HG02623 (cell line): ENCODE data around the gene ALPI.

Source experiments
- ATAC-seq: cut with Tn5 transposase; IDR thresholded peaks from one replicate; pipeline ENCODE4 v1.9.1; 2021; ENCODE audit warnings: moderate library complexity; ENCODE audit not compliant: unreplicated experiment

The ALPI gene

GRCh38 chr2:232458661-232459418, 2.9 kb downstream of the ALPI start:
- ATAC-seq = no peak

- no peak for ATAC-seq
These were observed 3.6 kb downstream of the ALPI start for GRCh38 chr2:232459419-232460035.

- no peak for ATAC-seq
These were observed 4.2 kb downstream of the ALPI start for GRCh38 chr2:232460171-232460570.

GRCh38 chr2:232463701-232464543, 8.0 kb downstream of the ALPI start:
- no peak for ATAC-seq

- no peak for ATAC-seq
These were observed 8.6 kb downstream of the ALPI start for GRCh38 chr2:232464544-232464885.

GRCh38 chr2:232465061-232465460, 9.1 kb downstream of the ALPI start:
- ATAC-seq = no peak

- no peak for ATAC-seq
These were observed 10.3 kb downstream of the ALPI start for GRCh38 chr2:232466221-232466620.

GRCh38 chr2:232473467-232473890, 17.5 kb downstream of the ALPI start:
- ATAC-seq = no peak

- no peak for ATAC-seq
These were observed 20.1 kb downstream of the ALPI start for GRCh38 chr2:232476045-232476444.

- no peak for ATAC-seq
These were observed 20.8 kb downstream of the ALPI start for GRCh38 chr2:232476791-232477190.

- no peak for ATAC-seq
These were observed 22.0 kb downstream of the ALPI start for GRCh38 chr2:232477751-232478510.

- ATAC-seq = no peak
These were observed 22.8 kb downstream of the ALPI start for GRCh38 chr2:232478571-232479340.

GRCh38 chr2:232479341-232480200, 23.6 kb downstream of the ALPI start:
- ATAC-seq = no peak

- no peak for ATAC-seq
These were observed 24.5 kb downstream of the ALPI start for GRCh38 chr2:232480201-232481190.

- ATAC-seq = no peak
These were observed 25.6 kb downstream of the ALPI start for GRCh38 chr2:232481322-232482140.

- no peak for ATAC-seq
These were observed 26.6 kb downstream of the ALPI start for GRCh38 chr2:232482301-232483238.
